Activated T-cell treated with anti-CD3 and anti-CD28 coated beads for 1 hour (primary cell): Measurements from ENCODE around the gene KDM7A.
A peak's percentile ranks its signal among the peaks of the same experiment; 100 is the strongest.

Source experiments
- DNase-seq: peaks from one replicate; pipeline ENCODE4 v3.0.0-alpha.2; 2020; ENCODE audit warnings: low read depth

KDM7A gene, protein sequence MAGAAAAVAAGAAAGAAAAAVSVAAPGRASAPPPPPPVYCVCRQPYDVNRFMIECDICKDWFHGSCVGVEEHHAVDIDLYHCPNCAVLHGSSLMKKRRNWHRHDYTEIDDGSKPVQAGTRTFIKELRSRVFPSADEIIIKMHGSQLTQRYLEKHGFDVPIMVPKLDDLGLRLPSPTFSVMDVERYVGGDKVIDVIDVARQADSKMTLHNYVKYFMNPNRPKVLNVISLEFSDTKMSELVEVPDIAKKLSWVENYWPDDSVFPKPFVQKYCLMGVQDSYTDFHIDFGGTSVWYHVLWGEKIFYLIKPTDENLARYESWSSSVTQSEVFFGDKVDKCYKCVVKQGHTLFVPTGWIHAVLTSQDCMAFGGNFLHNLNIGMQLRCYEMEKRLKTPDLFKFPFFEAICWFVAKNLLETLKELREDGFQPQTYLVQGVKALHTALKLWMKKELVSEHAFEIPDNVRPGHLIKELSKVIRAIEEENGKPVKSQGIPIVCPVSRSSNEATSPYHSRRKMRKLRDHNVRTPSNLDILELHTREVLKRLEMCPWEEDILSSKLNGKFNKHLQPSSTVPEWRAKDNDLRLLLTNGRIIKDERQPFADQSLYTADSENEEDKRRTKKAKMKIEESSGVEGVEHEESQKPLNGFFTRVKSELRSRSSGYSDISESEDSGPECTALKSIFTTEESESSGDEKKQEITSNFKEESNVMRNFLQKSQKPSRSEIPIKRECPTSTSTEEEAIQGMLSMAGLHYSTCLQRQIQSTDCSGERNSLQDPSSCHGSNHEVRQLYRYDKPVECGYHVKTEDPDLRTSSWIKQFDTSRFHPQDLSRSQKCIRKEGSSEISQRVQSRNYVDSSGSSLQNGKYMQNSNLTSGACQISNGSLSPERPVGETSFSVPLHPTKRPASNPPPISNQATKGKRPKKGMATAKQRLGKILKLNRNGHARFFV

GRCh38 chr7:140176811-140177702, at the start of gene KDM7A:
KDM7A (minus strand) TSS chr7:140176983; CDS start chr7:140176937, 46 bp downstream.
- peak; percentile 83 for DNase-seq

GRCh38 chr7:140225562-140226249, 48.9 kb upstream of the KDM7A start:
- DNase-seq: no peak

DNA sequence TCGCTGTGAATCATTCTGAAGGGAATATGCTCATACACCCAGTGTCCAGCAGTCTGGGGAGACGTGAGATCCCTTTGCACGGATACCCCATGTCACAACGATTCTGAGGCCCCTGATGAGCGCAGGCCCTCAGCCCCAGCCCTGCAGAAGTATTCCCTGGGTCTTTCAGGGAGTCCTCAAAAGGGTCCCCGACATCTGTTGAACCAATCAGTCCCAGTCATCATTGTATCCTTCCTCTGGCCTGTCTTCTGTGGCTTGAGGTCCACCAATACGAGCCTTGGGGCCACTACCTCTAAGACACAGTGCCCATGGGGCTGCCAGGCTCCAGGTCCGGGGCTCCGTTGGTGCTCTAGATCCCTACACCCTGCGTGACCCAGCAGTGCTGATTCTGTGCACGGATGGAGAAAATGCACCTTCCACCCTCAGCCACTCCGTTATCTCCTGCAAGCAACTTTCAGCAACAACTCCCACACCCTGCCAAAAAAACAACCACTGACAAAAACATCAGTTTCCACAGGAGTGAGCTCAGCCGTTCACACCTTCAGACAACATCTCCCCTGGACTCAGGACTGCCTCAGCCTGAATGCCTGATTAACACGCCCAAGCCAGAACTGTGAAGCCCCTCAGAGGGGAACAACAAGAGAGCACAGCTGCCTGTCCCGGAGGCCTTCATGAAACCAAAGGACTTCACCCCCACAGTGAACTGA, 46.9 kb upstream of the KDM7A start:
- DNase-seq: no peak

DNA sequence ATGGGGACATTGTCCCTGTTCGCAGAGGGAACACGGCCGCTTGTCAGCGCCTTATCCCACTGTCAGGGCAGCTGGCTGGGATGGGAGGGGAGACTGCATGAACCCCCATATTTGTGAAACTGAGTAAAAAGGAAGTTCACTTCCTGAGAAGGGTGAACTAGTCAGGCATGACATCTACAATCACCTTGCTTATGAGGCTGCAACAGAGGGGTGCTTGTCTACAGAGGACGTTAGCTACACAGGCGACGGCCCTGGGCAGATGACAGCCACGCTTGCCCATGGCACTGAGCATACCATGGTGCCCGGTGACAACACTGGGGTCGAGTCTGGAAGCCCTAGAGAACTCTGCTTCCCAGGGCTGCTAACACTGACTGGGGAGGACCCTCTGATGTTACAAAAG, 46.0 kb upstream of the KDM7A start:
- no peak for DNase-seq

GRCh38 chr7:140219672-140220524, 43.1 kb upstream of the KDM7A start:
- DNase-seq: no peak

GRCh38 chr7:140218656-140219055, 41.9 kb upstream of the KDM7A start:
- DNase-seq: no peak

GRCh38 chr7:140217750-140218501, 41.1 kb upstream of the KDM7A start:
- DNase-seq: no peak

GRCh38 chr7:140215281-140215680, 38.5 kb upstream of the KDM7A start:
- no peak for DNase-seq

DNA sequence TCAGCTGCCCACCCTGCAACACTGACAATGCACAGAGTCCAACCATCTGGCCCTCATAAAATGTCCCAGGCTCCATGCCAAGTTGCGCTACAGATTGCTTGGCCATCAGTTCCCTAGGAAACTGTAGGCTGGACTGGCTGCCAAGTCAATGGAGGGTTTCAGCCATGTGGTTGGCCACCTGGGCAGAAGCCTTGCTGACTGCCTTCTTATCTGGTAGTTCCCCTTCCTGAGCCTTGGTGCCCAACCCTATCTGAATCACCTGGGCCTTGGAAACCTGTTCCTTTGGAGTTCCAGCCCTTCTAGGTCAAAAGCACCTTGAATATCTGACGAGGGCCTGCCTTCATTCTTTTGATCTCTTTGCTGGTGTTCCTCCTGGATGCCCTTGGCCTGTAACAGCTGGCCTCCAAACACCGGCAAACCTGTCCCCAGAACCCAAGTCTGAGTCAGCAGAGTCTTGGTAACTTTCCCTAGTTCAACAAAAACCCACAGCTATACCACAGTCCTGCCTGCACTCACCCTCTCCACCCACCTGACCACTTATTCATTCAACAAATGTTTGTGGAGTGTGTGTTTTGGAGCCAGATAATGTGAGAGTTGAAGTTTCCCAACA, 37.4 kb upstream of the KDM7A start:
- no peak for DNase-seq

DNA sequence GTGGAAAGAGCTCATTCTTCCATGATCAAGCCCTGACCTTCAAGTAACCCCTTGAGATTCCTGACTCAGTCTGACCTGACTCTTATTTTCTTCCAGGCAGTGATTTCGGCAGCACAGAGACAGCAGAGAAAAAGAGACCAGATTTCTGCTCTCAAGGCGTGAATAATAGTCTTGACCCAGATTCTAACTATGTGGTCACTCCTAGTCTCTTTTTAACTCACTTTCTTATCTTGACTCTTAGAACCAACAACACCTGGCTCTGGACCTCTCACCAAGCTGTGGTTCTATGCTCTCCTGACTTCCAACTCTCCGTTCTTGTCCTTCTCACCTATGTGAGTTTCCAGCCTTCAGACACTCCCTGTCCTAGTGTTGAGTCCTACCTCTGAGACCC, 36.9 kb upstream of the KDM7A start:
- DNase-seq: no peak

DNA sequence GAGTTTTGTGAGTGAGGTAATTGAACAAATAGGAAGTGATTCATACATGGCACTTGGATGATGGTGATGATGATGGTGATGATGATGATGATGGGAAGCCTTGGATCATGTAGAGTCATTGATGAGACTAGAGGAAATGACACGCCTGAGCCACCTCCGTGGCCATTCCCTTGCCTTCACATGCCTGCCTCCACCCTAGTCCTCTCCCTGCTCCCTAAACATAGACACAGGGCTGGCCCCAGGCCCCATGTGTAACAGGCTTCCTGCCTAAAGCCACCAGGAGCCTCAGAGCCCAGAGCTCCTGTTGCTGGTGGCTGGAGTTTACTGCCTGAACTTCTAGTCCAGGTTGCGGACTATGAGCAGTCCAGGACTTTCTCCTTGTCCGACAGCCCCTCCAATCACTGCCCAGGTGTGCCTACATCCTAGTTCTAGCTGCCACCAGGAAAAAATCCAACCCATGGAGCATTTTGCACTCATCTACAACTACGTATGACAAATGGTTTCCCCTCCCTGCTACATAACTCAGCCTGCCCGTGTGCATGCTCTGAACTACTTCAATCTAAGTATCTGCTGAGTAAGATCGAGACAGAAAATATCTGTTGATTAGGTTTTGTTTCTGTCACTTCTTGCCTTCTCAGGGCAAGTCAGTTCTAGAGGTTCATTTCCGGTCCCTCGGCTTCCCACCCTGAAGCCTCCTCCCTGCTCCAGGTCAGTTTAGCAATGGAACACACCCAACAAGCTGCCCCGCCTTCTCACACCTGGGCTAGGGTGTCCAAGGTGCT, 35.5 kb upstream of the KDM7A start:
- no peak for DNase-seq

DNA sequence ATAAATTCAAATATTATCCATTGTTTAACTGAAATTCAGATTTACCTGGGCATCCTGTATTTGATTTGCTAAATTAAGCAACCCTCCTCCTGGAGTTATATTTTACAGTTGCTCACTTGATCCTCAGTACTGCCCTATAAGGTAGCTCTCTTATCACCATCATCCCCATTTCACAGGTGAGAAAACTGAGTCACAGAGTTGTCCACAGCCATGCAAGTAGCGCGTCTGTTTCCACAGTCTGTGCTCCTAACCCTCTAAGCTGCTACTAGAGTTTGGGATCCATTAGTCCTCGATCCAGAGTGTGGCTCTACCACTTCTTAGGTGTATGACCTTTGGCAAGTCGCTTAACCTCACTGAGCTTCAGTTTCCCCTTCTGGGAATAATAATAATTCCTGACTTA, 34.9 kb upstream of the KDM7A start:
- no peak for DNase-seq

DNA sequence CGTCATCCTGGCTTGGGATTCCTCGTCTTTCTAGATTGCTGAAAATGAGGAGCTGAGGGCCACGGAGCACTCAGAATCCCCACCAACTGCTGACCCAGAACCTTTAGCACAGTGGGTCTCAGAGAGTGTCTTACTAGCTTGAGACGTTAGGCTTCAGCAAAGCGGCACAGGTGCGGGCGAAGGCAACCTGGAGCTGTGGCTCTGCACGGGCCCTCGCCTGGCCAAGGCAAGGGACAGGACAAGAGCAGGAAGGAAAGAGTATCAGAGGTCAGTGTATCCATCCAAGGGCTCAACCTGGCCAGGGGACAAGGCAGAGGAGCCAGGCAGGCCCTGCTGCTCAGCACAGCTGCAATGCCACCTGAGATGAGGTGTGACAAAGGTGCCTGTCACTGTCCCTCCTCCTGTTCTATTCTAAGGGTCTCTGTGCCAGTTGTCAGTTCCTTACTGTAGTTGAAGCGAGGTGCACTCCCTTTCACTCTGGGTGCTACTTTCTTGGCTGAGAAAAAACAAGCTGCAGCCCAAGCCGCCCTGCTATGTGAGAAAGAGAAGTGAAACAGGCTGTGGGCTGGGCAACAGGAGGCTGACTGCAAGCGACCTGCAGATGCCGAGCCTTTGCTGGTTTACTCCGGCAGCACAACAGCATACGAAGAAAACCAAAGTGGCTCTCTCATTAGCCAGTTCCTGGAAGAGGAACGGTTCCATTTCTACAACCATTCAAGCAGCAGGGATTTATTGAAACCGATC, 33.3 kb upstream of the KDM7A start:
- peak; percentile 17 for DNase-seq

- DNase-seq: no peak
These were observed 30.0 kb upstream of the KDM7A start for GRCh38 chr7:140206616-140207389.

DNA sequence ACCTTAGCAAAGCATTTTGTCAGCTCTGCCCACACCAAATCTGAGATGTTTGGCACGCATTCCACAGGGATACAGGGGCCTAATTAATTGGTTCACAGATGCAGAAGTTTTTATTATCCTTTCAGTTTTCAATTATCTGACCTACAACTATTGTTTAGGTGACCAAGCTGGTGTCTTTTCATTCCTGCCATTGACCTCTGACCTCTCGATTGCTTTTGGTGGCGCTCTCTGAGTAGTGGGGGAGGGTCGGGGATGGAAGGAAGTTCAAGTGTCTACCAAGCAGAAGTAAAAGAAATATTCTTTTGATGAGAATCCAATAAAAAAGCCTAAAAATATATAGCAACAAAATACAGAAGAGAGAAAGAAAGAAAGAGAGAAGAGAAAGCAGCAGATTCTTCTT, 28.8 kb upstream of the KDM7A start:
- no peak for DNase-seq

GRCh38 chr7:140203556-140203955, 26.8 kb upstream of the KDM7A start:
- no peak for DNase-seq
